Gastroesophageal sphincter (tissue), 4 donors: ENCODE data around the gene VAV2. TPM values are rescaled to one million over a fixed set of nuclear protein-coding genes. Genes with fewer than 3 reads are reported as not detected.

Experiments used
- ATAC-seq: fragments of 150-250 bp; one replicate; pipeline ENCODE4 v1.9.1; 2016; ENCODE audit warnings: mild to moderate bottlenecking, moderate library complexity
- H3K27ac ChIP-seq, 4 donors: fragments of 200-600 bp; sonication (generic) in 3 of 4; 1 replicate in 3 of 4; 2 replicates in 1 of 4; pipeline ENCODE4 v1.5.1; 2016 to 2019
- H3K27me3 ChIP-seq: fragments of 200-600 bp; sonication (generic); one replicate; pipeline ENCODE4 v1.5.1; 2019
- H3K36me3 ChIP-seq, 2 donors: fragments of 200-600 bp; sonication (generic); one replicate each; pipeline ENCODE4 v1.5.1; 2019; ENCODE audit warnings: control low read depth in 1 of 2
- H3K4me1 ChIP-seq, 3 donors: fragments of 200-600 bp; sonication (generic); 1 replicate in 2 of 3; 2 replicates in 1 of 3; pipeline ENCODE4 v1.5.1; 2016 to 2019; ENCODE audit warnings: control low read depth in 2 of 3
- H3K4me3 ChIP-seq, 2 donors: fragments of 200-600 bp; sonication (generic); one replicate each; pipeline ENCODE4 v1.5.1; 2019; ENCODE audit warnings: mild to moderate bottlenecking in 1 of 2, moderate library complexity in 1 of 2
- H3K9me3 ChIP-seq, 3 donors: fragments of 200-600 bp; sonication (generic); one replicate each; pipeline ENCODE4 v1.5.1; 2017 to 2019; ENCODE audit warnings: control low read depth in 2 of 3
- CTCF ChIP-seq, 4 experiments: fragments of 200-600 bp in 2 of 4; fragments of 450-650 bp in 2 of 4; sonication (generic) in 1 of 4; IDR thresholded peaks; one replicate each; pipeline ENCODE4 v1.5.1; 2017 to 2019; ENCODE audit warnings: antibody characterized with exemption in 4 of 4, mild to moderate bottlenecking in 2 of 4, moderate library complexity in 2 of 4
- EP300 ChIP-seq: sonication (generic); formaldehyde crosslinking; IDR thresholded peaks from one replicate; pipeline ENCODE4 v1.6.1; 2017; ENCODE audit warnings: antibody characterized with exemption, mild to moderate bottlenecking
- POLR2A ChIP-seq, 2 donors: fragments of 450-650 bp; IDR thresholded peaks; one replicate each; pipeline ENCODE4 v1.6.1; 2017; ENCODE audit warnings: antibody characterized with exemption in 2 of 2, mild to moderate bottlenecking in 2 of 2, moderate library complexity in 1 of 2
- POLR2AphosphoS5 ChIP-seq: sonication (generic); formaldehyde crosslinking; IDR thresholded peaks from one replicate; pipeline ENCODE4 v1.6.1; 2017; ENCODE audit warnings: antibody characterized with exemption
- WGBS, 2 donors: methylation state at CpG; one replicate each; pipeline ENCODE4 v1.1.5; 2018; ENCODE audit warnings: low coverage in 1 of 2; 5-methylcytosine and 5-hydroxymethylcytosine counted together
- total RNA-seq, 4 donors: library from RNA; depleted of rRNA; stranded (reverse); fragments of >200 nt; gene quantifications; one replicate each; pipeline ENCODE4 v1.1.0, GENCODE V29; 2016

The VAV2 gene
- total RNA-seq, 4 donors from 2014 or later, result 7.7 to 16.8 (median 8.9) TPM

DNA sequence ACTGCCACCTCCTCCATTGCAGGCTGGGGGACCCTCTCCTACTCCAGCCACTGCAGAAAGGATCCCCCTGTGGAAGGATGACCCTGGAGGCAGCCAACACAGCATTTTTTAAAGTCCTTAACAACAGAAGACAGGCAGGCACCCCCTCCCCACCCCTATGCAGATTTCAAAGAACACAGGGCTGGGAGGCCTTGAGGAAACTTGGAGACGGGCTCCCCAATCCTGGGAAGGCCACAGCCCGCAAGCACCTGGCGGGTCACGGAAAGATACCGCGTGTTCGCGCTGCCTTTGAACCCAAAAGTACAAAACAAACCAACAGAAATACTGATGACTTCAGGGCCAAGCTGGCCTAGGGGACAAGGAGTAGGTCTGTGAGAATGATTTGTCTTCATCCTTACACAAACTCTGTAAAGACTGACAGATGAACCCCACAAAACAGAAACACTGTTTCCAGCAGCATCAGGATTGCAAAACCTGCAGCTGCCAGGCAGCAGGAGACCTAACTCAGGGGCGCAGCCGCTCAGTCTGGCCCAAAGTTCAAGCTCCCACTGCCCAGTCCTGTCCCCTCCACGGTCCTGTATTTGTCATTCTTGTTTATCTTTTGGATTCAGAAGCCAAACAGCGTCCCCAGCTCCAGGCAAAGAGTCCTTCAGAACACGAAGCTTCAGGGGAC lies 13.8 kb downstream of the VAV2 start:
- WGBS, 2 donors, result 50 to 87% methylated on average over 1 to 3 of the region's 13 CpGs
- TF ChIP-seq CTCF (IDR thresholded peaks at IDR 0.05) (no peak), POLR2A (IDR thresholded peaks at IDR 0.05) (no peak), POLR2AphosphoS5 (no peak), EP300 (no peak)
- no peak for ATAC-seq
- Histone ChIP-seq H3K9me3 (no peaks in the 10 kb centered on the region), H3K27ac (peak overlapping the region in 1 of 4 donors; percentile 48), H3K27me3 (no peaks in the 10 kb centered on the region), H3K4me1 (peaks cover 0 to 35% (median 19%) of the 10 kb centered on the region in 3 donors), H3K4me3 (no peak overlapping the region), H3K36me3 (no peaks in the 10 kb centered on the region)

GRCh38 chr9:133977421-133978201 lies 14.5 kb downstream of the VAV2 start:
- Histone ChIP-seq H3K27ac (no peak overlapping the region), H3K4me1 (peaks cover 0 to 35% (median 19%) of the 10 kb centered on the region in 3 donors), H3K4me3 (no peak overlapping the region), H3K27me3 (no peaks in the 10 kb centered on the region), H3K36me3 (no peaks in the 10 kb centered on the region), H3K9me3 (no peaks in the 10 kb centered on the region)
- no peak for ATAC-seq
- 92 to 94% methylated on average over 3 to 5 of the region's 26 CpGs for WGBS, 2 donors
- TF ChIP-seq CTCF (IDR thresholded peaks at IDR 0.05), result no peak
- TF ChIP-seq EP300, result no peak
- TF ChIP-seq POLR2AphosphoS5, result no peak
- no peak for TF ChIP-seq POLR2A (IDR thresholded peaks at IDR 0.05)

DNA sequence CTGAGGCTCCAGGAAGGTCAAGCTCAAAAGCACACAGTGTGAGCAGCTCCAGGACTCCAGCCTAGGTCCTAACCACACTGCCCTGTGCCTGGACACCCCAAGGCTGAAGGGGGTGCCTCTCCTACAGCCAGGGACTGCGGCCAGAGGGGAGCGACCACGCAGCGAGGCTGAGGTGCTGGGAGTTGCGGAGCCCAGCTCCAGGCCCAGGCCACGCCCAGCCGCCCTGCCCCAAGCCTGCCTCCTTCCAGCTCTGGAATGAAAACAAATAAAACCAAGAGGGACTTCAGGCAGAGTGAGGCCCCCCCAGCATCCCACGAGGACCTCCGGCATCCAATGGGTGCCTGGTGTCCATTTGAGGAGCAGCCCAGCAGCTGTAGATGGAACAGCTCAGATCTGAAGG lies 15.2 kb downstream of the VAV2 start:
- peaks cover 0 to 38% (median 19%) of the 10 kb centered on the region in 3 donors for H3K4me1 ChIP-seq
- no CpG with 5 or more reads among the region's 9 CpGs for WGBS, 2 donors
- H3K27ac ChIP-seq, result no peak overlapping the region
- no peaks in the 10 kb centered on the region for H3K36me3 ChIP-seq
- no peaks in the 10 kb centered on the region for H3K9me3 ChIP-seq
- H3K4me3 ChIP-seq, result no peak overlapping the region
- ATAC-seq, result no peak
- no peaks in the 10 kb centered on the region for H3K27me3 ChIP-seq
- TF ChIP-seq CTCF (IDR thresholded peaks at IDR 0.05) (no peak), EP300 (no peak), POLR2AphosphoS5 (no peak), POLR2A (IDR thresholded peaks at IDR 0.05) (no peak)

DNA sequence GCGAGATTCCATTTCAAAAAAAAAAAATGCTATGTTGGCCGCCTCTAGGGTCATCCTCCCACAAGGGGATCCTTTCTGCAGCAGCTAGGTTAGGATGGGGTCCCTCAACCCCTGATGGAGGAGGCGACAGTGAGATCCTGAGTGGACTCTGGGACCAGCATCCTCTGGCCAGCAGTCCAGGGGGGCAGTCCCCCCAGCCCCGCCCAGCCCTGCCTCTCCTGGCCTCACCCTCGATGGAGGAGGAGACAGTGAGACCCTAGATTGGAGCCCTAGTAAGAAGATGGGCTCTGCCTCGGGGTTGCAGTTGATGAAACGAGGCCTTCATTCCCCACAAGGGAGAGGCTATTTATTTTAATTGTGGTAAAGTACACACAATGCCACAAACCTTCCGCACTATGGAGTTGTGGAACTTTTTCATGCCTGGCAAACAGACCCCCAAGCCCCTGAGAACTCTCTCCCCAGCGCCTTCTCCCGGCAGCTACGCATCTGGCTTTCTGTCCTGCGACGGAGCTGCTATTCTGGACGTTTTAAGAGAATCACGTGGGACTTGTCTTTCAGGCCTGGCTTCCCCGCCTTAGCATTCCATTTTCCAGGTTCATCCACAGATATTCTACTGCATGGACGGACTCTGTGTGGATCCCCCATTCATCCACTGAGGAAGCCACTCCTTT lies 15.8 kb downstream of the VAV2 start:
- WGBS, 2 donors, result 75 to 99% methylated on average over 3 to 8 of the region's 17 CpGs
- Histone ChIP-seq H3K4me1 (peaks cover 0 to 43% (median 20%) of the 10 kb centered on the region in 3 donors), H3K27me3 (no peaks in the 10 kb centered on the region), H3K9me3 (no peaks in the 10 kb centered on the region), H3K36me3 (no peaks in the 10 kb centered on the region), H3K27ac (no peak overlapping the region), H3K4me3 (no peak overlapping the region)
- TF ChIP-seq POLR2AphosphoS5 (no peak), POLR2A (IDR thresholded peaks at IDR 0.05) (no peak), EP300 (no peak), CTCF (IDR thresholded peaks at IDR 0.05) (no peak)
- ATAC-seq, result no peak
